Stimulated activated CD8-positive, alpha-beta memory T cell treated with anti-CD3 and anti-CD28 coated beads, Interleukin-12 subunit alpha, Interleukin-12 subunit beta, amount 100 ng/mL, for 24 hours (primary cell): ENCODE results near the gene UBXN1.
"Not testable (repeated sequence)": the region's sequence is repeated elsewhere in the genome, so short reads cannot be mapped to it uniquely, and the experiment has no call there.

Experiments
- DNase-seq: peaks from one replicate; pipeline ENCODE4 v3.0.0-alpha.2; 2020; ENCODE audit errors: extremely low read depth

Gene UBXN1

GRCh38 chr11:62708392-62708791, 29.5 kb upstream of the UBXN1 start:
- DNase-seq: no peak

GRCh38 chr11:62707277-62707861, 28.5 kb upstream of the UBXN1 start, which contains the start of the genes BSCL2 and GNG3:
TSS of gene BSCL2 (minus strand) at chr11:62707424. CDS start at chr11:62707195, 229 bp downstream.
TSS of gene GNG3 (plus strand) at chr11:62707676. CDS start at chr11:62708296, 620 bp downstream.
- DNase-seq: no peak

GRCh38 chr11:62706850-62707247, 28.0 kb upstream of the UBXN1 start:
- no peak for DNase-seq

GRCh38 chr11:62705880-62706849, 27.3 kb upstream of the UBXN1 start:
- DNase-seq: peak; percentile 93

- DNase-seq: no peak
Observed at GRCh38 chr11:62705413-62705812, 26.5 kb upstream of the UBXN1 start.

GRCh38 chr11:62703921-62704320, 25.0 kb upstream of the UBXN1 start:
- DNase-seq: not testable (repeated sequence)

- DNase-seq: no peak
Observed at GRCh38 chr11:62702246-62702645, 23.4 kb upstream of the UBXN1 start.

GRCh38 chr11:62694455-62695167, 15.7 kb upstream of the UBXN1 start:
- DNase-seq: peak; percentile 54

GRCh38 chr11:62693624-62694023, 14.8 kb upstream of the UBXN1 start:
- not testable (repeated sequence) for DNase-seq

- DNase-seq: no peak
Observed at GRCh38 chr11:62689421-62690183, 10.7 kb upstream of the UBXN1 start, which contains the start of gene LRRN4CL. TSS of gene LRRN4CL (minus strand) at chr11:62689530. CDS start at chr11:62688508, 1,022 bp downstream.

- no peak for DNase-seq
Observed at GRCh38 chr11:62688491-62688890, 9.6 kb upstream of the UBXN1 start.

- DNase-seq: no peak
Observed at GRCh38 chr11:62687508-62688396, 8.9 kb upstream of the UBXN1 start.

- DNase-seq: no peak
Observed at GRCh38 chr11:62682518-62682917, 3.6 kb upstream of the UBXN1 start.

- DNase-seq: no peak
Observed at GRCh38 chr11:62680825-62681240, 2.0 kb upstream of the UBXN1 start.

- no peak for DNase-seq
Observed at GRCh38 chr11:62678433-62678769, 472 bp downstream of the UBXN1 start.

- DNase-seq: no peak
Observed at GRCh38 chr11:62677714-62678113, 1.2 kb downstream of the UBXN1 start.

GRCh38 chr11:62677156-62677555, 1.7 kb downstream of the UBXN1 start:
- no peak for DNase-seq

GRCh38 chr11:62676698-62677097, 2.2 kb downstream of the UBXN1 start:
- no peak for DNase-seq

- DNase-seq: not testable (repeated sequence)
Observed at GRCh38 chr11:62675415-62675814, 3.5 kb downstream of the UBXN1 start.

- no peak for DNase-seq
Observed at GRCh38 chr11:62673196-62673525, 5.7 kb downstream of the UBXN1 start.
